WTC11 (cell line): ENCODE data around the gene RLN3.

Experiments used
- CTCF ChIP-seq: fragments of 200-600 bp; IDR thresholded peaks from 2 replicates; pipeline ENCODE4 v1.8.0; 2022; ENCODE audit warnings: antibody characterized with exemption
- FOXP1 ChIP-seq: sonication (generic); formaldehyde crosslinking; IDR thresholded peaks from 2 replicates; pipeline ENCODE4 v1.8.0; 2022; ENCODE audit warnings: missing genetic modification reagents, mild to moderate bottlenecking, moderate library complexity, borderline replicate concordance
- KAT7 ChIP-seq: sonication (generic); formaldehyde crosslinking; IDR thresholded peaks from 2 replicates; pipeline ENCODE4 v1.8.1; 2023; ENCODE audit warnings: missing genetic modification reagents, mild to moderate bottlenecking, borderline replicate concordance
- ZNF512 ChIP-seq: sonication (generic); formaldehyde crosslinking; IDR thresholded peaks from 2 replicates; pipeline ENCODE4 v1.8.1; 2022; ENCODE audit warnings: missing genetic modification reagents, borderline replicate concordance

- TF ChIP-seq FOXP1 (CRISPR knock-in tag), result no peak
- TF ChIP-seq CTCF, result no peak
- TF ChIP-seq ZNF512 (CRISPR knock-in tag), result no peak
- no peak for TF ChIP-seq KAT7 (CRISPR knock-in tag)
These were observed 8.8 kb upstream of the RLN3 start for GRCh38 chr19:14019100-14019499.
